HG02678 (cell line): Measurements from ENCODE around the gene CMTR1.

Experiments
- ATAC-seq: cut with Tn5 transposase; IDR thresholded peaks from one replicate; pipeline ENCODE4 v1.9.1; 2021; ENCODE audit warnings: mild to moderate bottlenecking, moderate library complexity; ENCODE audit not compliant: unreplicated experiment

The CMTR1 gene

GRCh38 chr6:37528541-37528940, 95.5 kb downstream of the CMTR1 start:
- no peak for ATAC-seq

- ATAC-seq = no peak
Measured at GRCh38 chr6:37530297-37530696, 97.3 kb downstream of the CMTR1 start.

- no peak for ATAC-seq
Measured at GRCh38 chr6:37531026-37531425, 98.0 kb downstream of the CMTR1 start.
